NCI-H82 treated with DMSO at 0.1 percent for 48 hours (cell line): Measurements from ENCODE around the gene DET1.
A peak's percentile ranks its signal among the peaks of the same experiment; 100 is the strongest.
"Not testable (repeated sequence)": the region's sequence is repeated elsewhere in the genome, so short reads cannot be mapped to it uniquely, and the experiment has no call there.

Source experiments
- DNase-seq: peaks from one replicate; lab custom pipeline; 2025; ENCODE audit not compliant: unreplicated experiment; lab: John Stamatoyannopoulos, UW

DET1 gene

DNA sequence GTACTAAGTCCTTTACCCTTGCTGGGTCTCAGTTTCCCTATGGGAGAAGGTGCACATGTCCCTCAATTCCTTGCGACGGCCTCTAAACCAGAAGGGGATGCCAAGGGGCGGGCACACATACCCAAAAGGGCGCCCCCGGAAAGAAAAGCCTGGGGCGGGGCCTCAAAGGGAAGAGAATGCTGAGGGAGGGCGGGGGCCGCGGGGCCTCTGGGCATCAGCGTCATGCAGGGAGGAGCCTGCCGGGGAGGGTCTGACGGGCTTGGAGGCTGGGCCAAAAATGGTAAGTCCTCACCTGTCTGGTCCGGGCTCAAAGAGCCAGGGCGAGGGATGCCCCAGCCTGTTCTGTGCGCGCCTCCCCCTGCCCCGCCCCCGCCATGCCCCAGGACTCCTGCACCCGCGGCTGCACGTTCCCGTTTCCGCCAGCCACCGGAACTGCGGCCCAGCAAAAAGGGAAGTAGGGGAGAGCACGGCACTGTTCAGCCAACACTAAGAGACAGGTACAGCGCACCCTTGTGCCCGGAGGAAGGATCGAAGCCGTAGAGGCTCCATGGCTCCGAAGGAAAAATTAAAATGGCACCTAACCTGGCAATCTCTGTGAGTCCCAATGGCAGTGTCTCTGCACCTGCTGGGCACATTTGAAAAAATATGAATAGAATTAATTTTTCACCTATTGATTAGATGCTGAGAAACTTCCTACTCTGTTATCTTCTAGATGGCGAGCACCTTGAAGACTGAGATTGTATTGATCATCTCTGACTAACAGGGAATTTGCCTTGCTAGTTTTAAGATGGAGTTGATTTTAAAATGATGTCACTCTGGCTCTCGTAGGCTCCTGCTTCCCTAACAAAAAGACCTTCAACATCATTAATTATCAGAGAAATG is at the start of gene DET1:
Gene DET1, minus strand, starts transcription at position 434 of the 882 bp plus-strand sequence. CDS start 14,976 bp downstream, outside the sequence.
- peak; percentile 95 for DNase-seq

GRCh38 chr15:88591384-88591783 is 44.9 kb upstream of the DET1 start:
- DNase-seq = no peak

DNA sequence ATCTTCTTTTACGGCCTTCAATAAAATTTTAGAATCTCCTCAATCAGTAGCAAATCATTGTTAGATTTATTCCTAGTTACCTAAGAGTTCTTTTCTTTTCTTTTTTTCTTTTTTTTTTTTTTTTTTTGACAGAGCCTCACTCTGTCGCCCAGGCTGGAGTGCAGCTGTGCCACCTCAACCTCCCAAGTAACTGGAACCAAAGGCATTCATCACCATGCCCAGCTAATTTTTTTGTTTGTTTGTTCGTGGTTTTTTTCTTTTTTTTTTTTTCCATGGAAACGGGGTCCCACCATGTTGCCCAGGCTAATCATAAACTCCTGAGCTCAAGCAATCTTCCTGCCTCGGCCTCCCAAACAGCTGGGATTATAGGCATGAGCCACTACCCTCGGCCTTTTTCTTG is 44.3 kb upstream of the DET1 start:
- DNase-seq = no peak

- DNase-seq = no peak
Observed at GRCh38 chr15:88586401-88587162, 40.1 kb upstream of the DET1 start.

GRCh38 chr15:88580532-88580931 is 34.1 kb upstream of the DET1 start:
- no peak for DNase-seq

GRCh38 chr15:88579322-88579721 is 32.8 kb upstream of the DET1 start:
- DNase-seq = no peak

DNA sequence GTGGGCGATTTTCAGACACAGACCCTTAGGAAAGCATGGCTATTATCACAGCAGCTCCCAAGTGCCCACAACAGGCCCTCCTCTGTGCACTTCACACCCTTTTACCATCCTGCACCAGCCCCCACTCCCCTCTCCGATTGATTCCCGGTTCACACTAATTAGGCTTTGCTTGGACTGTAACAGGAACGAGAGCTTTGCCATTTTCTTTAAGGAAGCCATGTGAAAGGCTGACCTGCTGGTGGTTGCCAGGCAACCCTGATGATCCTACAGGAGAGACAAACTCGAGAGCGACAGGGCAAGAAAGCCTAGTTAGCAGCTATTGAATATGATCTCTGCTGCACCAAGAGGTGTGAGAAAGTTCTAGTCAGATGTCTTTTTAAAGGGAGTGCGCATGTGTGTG is 28.2 kb upstream of the DET1 start:
- no peak for DNase-seq

GRCh38 chr15:88574077-88574476 is 27.6 kb upstream of the DET1 start:
- no peak for DNase-seq

DNA sequence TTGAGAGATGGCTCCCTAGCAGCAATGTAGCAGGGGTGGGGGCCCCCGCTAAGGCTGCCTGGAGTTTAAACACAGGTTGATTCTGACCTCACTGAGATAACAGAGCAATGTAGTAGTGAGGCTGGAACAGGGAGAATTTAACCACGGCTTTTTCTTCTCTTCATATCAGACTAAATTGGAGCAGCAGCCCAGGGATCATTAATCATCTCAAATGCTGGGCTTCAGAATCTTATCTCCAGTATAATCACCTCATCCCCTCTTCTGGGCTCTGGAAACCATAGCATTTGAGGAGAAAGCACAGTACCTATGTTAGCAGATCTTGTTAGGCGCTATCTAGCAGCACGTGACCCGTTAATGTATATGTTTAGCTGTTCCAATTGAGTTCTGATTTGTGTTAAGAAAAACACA is 25.4 kb upstream of the DET1 start:
- peak; percentile 80 for DNase-seq

DNA sequence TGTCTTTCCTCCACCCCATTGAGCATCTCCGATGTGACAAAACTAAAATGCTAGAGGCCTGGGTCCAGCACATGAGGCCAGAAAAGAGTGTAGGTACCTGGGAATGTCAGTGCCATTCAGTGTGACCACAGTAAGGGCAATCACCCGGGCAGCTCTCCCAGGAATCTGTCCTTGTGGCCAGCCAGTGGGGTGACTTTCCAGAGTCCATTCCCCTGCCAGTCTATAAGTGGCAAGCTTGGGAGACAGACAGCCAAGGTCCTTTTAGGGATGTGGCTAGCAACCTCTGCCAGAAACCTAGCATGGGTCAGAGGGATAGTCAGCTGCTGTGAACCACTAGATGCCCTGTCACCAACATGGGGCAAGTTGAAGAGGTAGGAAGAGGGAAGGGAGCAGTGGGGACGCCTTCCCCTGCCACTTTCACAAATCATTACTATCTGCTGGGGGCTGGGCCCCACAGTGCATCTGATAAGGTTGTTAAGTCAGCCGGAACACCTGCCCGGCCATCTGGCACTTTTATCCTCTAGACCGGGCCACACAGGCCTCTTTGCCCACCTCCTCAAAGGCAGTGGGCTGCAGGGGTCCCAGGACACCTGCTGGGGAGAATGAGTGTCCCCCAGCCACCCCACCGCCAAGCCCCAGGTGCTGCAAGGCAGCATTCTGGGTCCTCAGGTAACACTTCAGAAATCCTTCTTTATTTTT is 24.8 kb upstream of the DET1 start:
- DNase-seq = peak; percentile 85

DNA sequence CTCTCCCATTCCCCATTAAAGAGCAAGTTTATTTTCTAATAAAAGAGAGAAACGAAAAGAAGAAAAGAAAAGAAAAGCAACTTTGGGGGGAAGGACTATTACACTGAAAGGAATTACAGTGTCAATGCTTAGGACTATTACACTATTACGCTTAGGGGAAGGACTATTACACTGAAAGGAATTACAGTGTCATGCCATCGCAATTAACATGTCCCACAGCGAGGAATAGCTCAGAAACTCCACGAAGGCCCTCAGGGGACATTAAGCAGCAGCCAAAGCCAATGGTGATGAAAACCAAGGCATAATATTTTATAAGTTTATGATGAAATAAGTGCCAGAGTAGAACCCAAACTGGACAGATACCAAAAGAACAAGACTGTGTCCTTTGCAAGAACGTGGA is 22.1 kb upstream of the DET1 start:
- no peak for DNase-seq

DNA sequence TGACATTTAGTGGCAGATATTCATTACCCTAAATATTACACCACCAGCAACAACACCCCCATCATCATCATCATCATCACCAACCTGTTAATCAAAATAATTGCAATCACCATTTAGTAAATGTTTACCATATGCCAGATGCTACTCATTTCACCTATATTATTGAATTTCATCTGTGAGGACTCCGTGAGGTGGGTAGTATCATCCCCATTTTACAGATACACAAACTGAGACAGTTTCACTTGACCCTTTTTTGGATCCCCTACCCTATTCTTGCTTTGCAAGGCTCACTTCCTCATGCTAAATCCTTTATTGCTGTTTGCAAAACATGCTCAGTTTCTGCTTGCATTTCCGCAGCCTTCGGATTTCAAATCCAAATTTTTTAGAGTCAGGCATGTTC is 18.3 kb upstream of the DET1 start:
- DNase-seq = no peak

- DNase-seq = no peak
Observed at GRCh38 chr15:88563638-88564037, 17.2 kb upstream of the DET1 start.

- not testable (repeated sequence) for DNase-seq
Observed at GRCh38 chr15:88559565-88559964, 13.1 kb upstream of the DET1 start.

DNA sequence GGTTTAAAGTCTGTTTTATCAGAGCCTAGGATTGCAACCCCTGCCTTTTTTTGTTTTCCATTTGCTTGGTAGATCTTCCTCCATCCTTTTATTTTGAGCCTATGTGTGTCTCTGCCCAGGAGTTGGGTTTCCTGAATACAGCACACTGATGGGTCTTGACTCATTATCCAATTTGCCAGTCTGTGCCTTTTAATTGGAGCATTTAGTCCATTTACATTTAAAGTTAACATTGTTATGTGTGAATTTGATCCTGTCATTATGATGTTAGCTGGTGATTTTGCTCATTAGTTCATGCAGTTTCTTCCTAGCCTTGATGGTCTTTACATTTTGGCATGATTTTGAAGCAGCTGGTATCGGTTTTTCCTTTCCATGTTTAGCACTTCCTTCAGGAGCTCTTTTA is 11.5 kb upstream of the DET1 start:
- DNase-seq = not testable (repeated sequence)

DNA sequence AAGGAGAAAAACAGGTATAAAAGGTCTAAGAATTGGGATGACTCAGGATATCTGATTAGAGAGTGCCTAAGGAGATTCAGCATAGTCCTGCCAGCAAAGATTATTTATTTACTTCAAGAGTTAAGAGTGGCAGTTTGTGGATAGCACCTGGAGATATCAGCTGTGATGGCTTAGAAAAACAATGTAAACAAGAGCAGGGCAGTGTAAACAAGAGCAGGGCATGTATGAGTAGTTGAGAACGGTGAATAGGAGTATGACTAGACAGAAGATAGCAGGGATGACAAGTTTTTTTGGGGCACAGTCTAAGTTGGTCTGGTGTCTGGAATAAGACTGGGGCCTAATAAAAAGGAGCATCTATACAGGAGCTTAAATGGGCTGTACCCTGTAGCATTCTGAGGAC is 1.5 kb upstream of the DET1 start:
- not testable (repeated sequence) for DNase-seq

GRCh38 chr15:88545578-88546247 is 768 bp downstream of the DET1 start:
- not testable (repeated sequence) for DNase-seq

GRCh38 chr15:88543065-88543776 is 3.3 kb downstream of the DET1 start:
- DNase-seq = peak; percentile 33

DNA sequence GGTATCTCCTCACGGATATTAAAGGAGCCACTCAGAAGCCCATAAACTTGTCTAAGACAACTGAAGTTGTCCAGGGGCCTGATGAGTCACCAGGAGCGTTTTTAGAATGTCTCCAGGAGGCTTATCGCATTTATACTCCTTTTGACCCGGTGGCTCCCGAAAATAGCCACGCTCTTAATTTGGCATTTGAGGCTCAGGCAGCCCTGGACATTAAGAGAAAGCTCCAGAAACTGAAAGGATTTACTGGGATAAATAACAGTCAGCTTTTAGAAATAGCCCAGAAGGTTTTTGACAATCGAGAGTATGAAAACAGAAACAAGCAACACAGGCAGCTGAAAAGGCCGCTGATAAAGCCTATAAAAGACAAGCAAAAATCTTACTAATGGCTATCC is 4.1 kb downstream of the DET1 start:
- no peak for DNase-seq

DNA sequence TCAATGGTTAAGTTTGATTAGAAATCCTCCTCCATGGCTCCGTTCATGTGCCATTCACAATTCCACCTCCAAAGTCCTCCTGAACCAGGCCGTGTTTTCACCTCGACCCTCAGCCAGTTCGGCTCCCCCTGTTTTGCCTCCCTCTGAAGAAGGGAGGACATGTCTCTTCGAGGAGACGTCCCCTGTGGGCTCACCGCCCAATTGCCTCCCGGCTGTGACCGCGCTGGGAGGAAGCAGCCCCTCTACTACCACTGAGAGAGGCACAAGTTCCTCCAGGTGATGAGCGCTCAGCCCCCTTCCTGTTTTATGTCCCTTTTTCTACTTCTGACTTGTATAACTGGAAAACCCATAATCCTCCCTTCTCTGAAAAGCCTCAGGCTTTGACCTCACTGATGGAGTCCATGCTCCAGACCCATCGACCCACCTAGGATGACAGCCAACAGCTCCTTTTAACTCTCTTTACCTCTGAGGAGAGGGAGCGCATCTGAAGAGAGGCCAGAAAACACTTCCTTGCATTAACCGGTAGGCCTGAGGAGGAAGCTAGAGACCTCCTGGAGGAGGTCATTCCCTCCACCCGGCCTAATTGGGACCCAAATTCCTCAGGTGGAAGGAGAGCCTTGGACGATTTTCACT is 4.7 kb downstream of the DET1 start:
- no peak for DNase-seq
